HepG2 (cell line): Measurements from ENCODE around the gene TEF. TPM values are rescaled to one million over a fixed set of nuclear protein-coding genes. Genes with fewer than 3 reads are reported as not detected.

Experiments
- ARID5B ChIP-seq: IDR thresholded peaks from 2 replicates; pipeline ENCODE4 v1.4.0; 2020; ENCODE audit warnings: mild to moderate bottlenecking, missing genetic modification reagents
- CBX5 ChIP-seq: sonication (generic); formaldehyde crosslinking; IDR thresholded peaks from 2 replicates; pipeline ENCODE4 v1.4.0; 2020; ENCODE audit warnings: missing genetic modification reagents, borderline replicate concordance
- CSRNP1 ChIP-seq: sonication (generic); formaldehyde crosslinking; IDR thresholded peaks from 2 replicates; pipeline ENCODE4 v1.8.1; 2023; ENCODE audit warnings: mild to moderate bottlenecking, missing genetic modification reagents
- DRAP1 ChIP-seq: IDR thresholded peaks from 2 replicates; pipeline ENCODE4 v1.6.1; 2016; ENCODE audit warnings: missing genetic modification reagents, missing compliant biosample characterization
- FOXM1 ChIP-seq: sonication (generic); formaldehyde crosslinking; IDR thresholded peaks from 2 replicates; pipeline ENCODE4 v1.5.0; 2020; ENCODE audit warnings: missing genetic modification reagents
- GATAD1 ChIP-seq: IDR thresholded peaks from 2 replicates; pipeline ENCODE4 v1.6.1; 2016; ENCODE audit warnings: missing genetic modification reagents, missing compliant biosample characterization
- HMG20B ChIP-seq: conservative IDR thresholded peaks from 2 replicates; pipeline ENCODE4 v1.6.1; 2016; ENCODE audit warnings: missing genetic modification reagents, missing compliant biosample characterization
- JUN ChIP-seq: sonication (generic); formaldehyde crosslinking; IDR thresholded peaks from 2 replicates; pipeline ENCODE4 v1.4.0; 2020; ENCODE audit warnings: mild to moderate bottlenecking, missing genetic modification reagents
- KLF13 ChIP-seq: sonication (generic); formaldehyde crosslinking; IDR thresholded peaks from 2 replicates; pipeline ENCODE4 v1.4.0; 2020; ENCODE audit warnings: mild to moderate bottlenecking, missing genetic modification reagents
- KMT2A ChIP-seq: sonication (generic); formaldehyde crosslinking; IDR thresholded peaks from 2 replicates; pipeline ENCODE4 v1.4.0; 2020; ENCODE audit warnings: missing genetic modification reagents
- MXD1 ChIP-seq: sonication (generic); formaldehyde crosslinking; IDR thresholded peaks from 2 replicates; pipeline ENCODE4 v1.4.0; 2020; ENCODE audit warnings: mild to moderate bottlenecking, missing genetic modification reagents
- SSRP1 ChIP-seq: IDR thresholded peaks from 2 replicates; pipeline ENCODE4 v1.6.1; 2016; ENCODE audit warnings: control low read depth
- TRIM22 ChIP-seq: fragments of 450-650 bp; IDR thresholded peaks from 2 replicates; pipeline ENCODE4 v1.6.1; 2017
- ZNF160 ChIP-seq: sonication (generic); formaldehyde crosslinking; IDR thresholded peaks from 2 replicates; pipeline ENCODE4 v1.8.0; 2022; ENCODE audit warnings: mild to moderate bottlenecking, inconsistent platforms, missing genetic modification reagents
- ZNF446 ChIP-seq: sonication (generic); formaldehyde crosslinking; IDR thresholded peaks from 2 replicates; pipeline ENCODE4 v1.5.0; 2020; ENCODE audit warnings: mild to moderate bottlenecking, missing genetic modification reagents
- ZNF570 ChIP-seq: sonication (generic); formaldehyde crosslinking; IDR thresholded peaks from 2 replicates; pipeline ENCODE4 v1.4.0; 2020; ENCODE audit warnings: mild to moderate bottlenecking, missing genetic modification reagents, borderline replicate concordance
- ZNF687 ChIP-seq: sonication (generic); formaldehyde crosslinking; IDR thresholded peaks from 2 replicates; pipeline ENCODE4 v1.5.1; 2020; ENCODE audit warnings: mild to moderate bottlenecking, missing genetic modification reagents, moderate library complexity
- ZNF850 ChIP-seq: sonication (generic); formaldehyde crosslinking; conservative IDR thresholded peaks from 2 replicates; pipeline ENCODE4 v1.9.0; 2021; ENCODE audit warnings: mild to moderate bottlenecking, missing genetic modification reagents
- polyA plus RNA-seq, 8 experiments: library from polyadenylated mRNA; depleted of rRNA in 3 of 8; stranded (reverse) in 7 of 8; unstranded in 1 of 8; fragments of >200 nt; fragmentation: Illumina TruSeq in 4 of 8; extraction: Trizol in 4 of 8; gene quantifications; 2 replicates each; pipeline versions ENCODE4 v1.2.1 to v1.2.3, GENCODE V29; 2011 to 2016; ENCODE audit warnings: low read depth in 4 of 8, missing spikeins in 1 of 8, mixed read lengths in 1 of 8; ENCODE audit not compliant: insufficient read depth in 1 of 8
- total RNA-seq, 5 experiments: library from RNA; depleted of rRNA; stranded (reverse); fragments of >200 nt; fragmentation: Illumina TruSeq; extraction: Trizol; gene quantifications; 2 replicates each; pipeline ENCODE4 v1.2.3, GENCODE V29; 2016; ENCODE audit warnings: low read depth in 1 of 5

TEF gene
- total and polyA plus RNA-seq, 2 of the 13 experiments (the other 11 are each of a cell fraction or from before 2014, with no cell fraction given) = 7.6 to 11.2 TPM

- TF ChIP-seq KMT2A (CRISPR knock-in tag) (no peak), GATAD1 (peak; percentile 73; the same call in 1 of the 2 replicates), MXD1 (CRISPR knock-in tag) (no peak), DRAP1 (CRISPR knock-in tag) (peak; percentile 50; the same call in 1 of the 2 replicates), TRIM22 (no peak), CSRNP1 (no peak), ZNF570 (CRISPR knock-in tag) (no peak), HMG20B (no peak), ARID5B (peak; percentile 48; the same call in 1 of the 2 replicates), ZNF850 (CRISPR knock-in tag) (no peak), JUN (no peak), KLF13 (CRISPR knock-in tag) (no peak), CBX5 (peak; percentile 70; the same call in 1 of the 2 replicates), FOXM1 (CRISPR knock-in tag) (no peak), ZNF687 (CRISPR knock-in tag) (peak; percentile 75), ZNF160 (CRISPR knock-in tag) (no peak), ZNF446 (CRISPR knock-in tag) (no peak), SSRP1 (CRISPR knock-in tag) (no peak)
Observed at GRCh38 chr22:41403532-41404318, 22.0 kb downstream of the TEF start (continued).
